C4-2B (cell line): ENCODE results near the gene CABP4.
"Not testable (repeated sequence)": the region's sequence is repeated elsewhere in the genome, so short reads cannot be mapped to it uniquely, and the experiment has no call there.

Experiments
- H3K27ac ChIP-seq: fragments of 450-650 bp; 2 replicates; pipeline ENCODE4 v1.5.1; 2017
- CTCF ChIP-seq: fragments of 450-650 bp; conservative IDR thresholded peaks from 2 replicates; pipeline ENCODE4 v1.5.1; 2017; ENCODE audit warnings: mild to moderate bottlenecking
- ZFX ChIP-seq: fragments of 450-650 bp; IDR thresholded peaks from 2 replicates; pipeline ENCODE4 v1.6.1; 2017

CABP4 gene

GRCh38 chr11:67483831-67484665, 28.9 kb downstream of the CABP4 start:
- TF ChIP-seq ZFX (no peak), CTCF (no peak)
- H3K27ac ChIP-seq: no peak overlapping the region; the same call in 1 of the 2 replicates

GRCh38 chr11:67484847-67485311, 29.7 kb downstream of the CABP4 start:
- no peak overlapping the region for H3K27ac ChIP-seq
- TF ChIP-seq CTCF (no peak), ZFX (no peak)

GRCh38 chr11:67485873-67486361, 30.8 kb downstream of the CABP4 start:
- not testable (repeated sequence) for H3K27ac ChIP-seq

- no peak for TF ChIP-seq ZFX
- TF ChIP-seq CTCF: no peak
- no peak overlapping the region for H3K27ac ChIP-seq
These were observed 31.5 kb downstream of the CABP4 start for GRCh38 chr11:67486481-67487195.

GRCh38 chr11:67489203-67489884, 34.2 kb downstream of the CABP4 start:
- no peak overlapping the region for H3K27ac ChIP-seq
- no peak for TF ChIP-seq ZFX
- no peak for TF ChIP-seq CTCF

- no peak overlapping the region for H3K27ac ChIP-seq
- no peak for TF ChIP-seq CTCF
These were observed 35.0 kb downstream of the CABP4 start for GRCh38 chr11:67489885-67490726.

- TF ChIP-seq ZFX (no peak), CTCF (no peak)
- no peak overlapping the region for H3K27ac ChIP-seq
These were observed 35.5 kb downstream of the CABP4 start for GRCh38 chr11:67490727-67491065.
